DMS114 treated with DMSO at 0.1 percent for 48 hours (cell line): Measurements from ENCODE around the gene FUT8.
"Not testable (repeated sequence)": the region's sequence is repeated elsewhere in the genome, so short reads cannot be mapped to it uniquely, and the experiment has no call there.

ENCODE experiments used
- DNase-seq: peaks from one replicate; lab custom pipeline; 2025; ENCODE audit not compliant: unreplicated experiment; lab: John Stamatoyannopoulos, UW

Gene FUT8

DNA sequence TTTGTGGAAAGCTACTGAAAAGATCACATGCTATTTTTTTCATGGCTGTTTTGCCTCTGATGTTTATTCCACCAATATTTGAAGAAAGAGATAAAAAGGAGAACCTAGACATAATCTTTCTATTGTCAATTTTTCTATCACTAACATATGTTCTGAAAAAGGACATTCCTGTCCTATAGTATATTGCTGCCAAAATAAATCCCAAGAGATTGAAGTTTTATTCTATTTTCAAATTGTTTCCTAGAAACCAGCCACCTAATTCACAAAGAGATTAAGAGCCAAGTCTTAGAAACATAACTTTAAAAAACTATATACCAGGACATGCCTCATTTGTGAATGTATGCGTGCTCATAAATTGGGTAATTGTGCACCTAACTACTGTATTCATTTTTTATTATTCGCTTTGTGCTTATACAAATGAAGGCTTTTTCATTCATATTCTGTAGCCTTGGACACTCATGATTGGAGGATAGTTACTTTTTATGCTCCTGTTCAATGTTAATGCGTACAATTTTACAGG lies 200.7 kb downstream of the FUT8 start:
- no peak for DNase-seq

DNA sequence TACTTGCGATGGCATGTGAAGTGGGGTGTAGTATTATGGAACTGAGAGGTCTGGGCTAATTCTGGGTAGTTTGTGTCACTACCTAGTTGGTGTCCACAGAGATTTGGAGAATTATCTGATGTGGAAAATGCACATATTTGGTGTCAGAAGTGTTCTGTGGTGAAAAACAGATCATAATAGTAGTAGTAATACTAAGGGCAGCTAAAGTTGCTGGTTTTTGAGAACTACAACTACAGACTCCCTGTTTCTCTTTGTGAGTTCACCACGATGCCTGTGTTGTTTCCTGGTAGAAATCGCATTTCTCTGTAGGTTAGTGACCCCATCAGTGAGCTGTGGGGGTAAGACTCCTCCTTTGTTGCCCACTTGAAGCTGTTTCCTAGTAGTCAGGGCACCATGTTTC lies 206.5 kb downstream of the FUT8 start:
- DNase-seq = no peak

- no peak for DNase-seq
Observed at GRCh38 chr14:65620195-65620594, 207.7 kb downstream of the FUT8 start.

- DNase-seq = no peak
Observed at GRCh38 chr14:65622703-65623102, 210.2 kb downstream of the FUT8 start.

DNA sequence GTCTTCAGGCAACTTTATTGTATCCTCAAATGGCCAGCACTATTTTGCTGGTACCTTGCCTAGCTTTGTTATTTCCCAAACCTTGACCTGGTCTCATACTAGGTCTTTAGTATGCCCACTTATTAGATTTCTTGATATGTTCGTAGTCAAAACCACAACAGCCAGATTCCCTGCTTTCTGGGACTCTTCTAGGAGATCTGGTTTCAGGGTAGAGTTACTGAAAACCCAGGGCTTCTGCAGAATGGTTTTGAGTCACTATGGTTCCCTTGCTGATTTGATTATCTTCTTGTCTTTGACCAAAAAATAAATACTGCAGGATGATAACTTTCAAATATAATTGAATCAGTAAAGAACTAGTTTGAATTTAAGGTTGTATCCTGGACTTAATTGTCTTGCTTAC lies 211.2 kb downstream of the FUT8 start:
- DNase-seq = no peak

GRCh38 chr14:65627315-65627714 lies 214.8 kb downstream of the FUT8 start:
- DNase-seq = no peak

DNA sequence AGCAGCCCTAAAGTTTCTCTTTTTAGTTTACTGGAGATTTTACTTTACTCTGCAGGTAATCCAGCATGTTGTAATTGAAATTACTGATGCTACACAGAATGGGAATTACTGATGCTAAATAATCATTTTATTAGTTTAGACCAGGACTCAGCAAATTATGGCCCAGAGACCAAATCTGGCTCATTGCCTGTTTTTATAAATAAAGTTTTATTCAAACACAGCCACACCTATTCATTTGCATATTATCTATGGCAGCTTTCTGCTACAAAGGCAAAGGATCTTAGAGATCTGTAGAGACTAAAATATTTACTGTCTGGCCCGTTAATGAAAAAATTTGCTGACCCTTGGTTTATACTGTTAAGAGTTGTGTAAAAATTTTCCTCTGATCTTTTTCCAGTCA lies 216.1 kb downstream of the FUT8 start:
- DNase-seq = no peak

DNA sequence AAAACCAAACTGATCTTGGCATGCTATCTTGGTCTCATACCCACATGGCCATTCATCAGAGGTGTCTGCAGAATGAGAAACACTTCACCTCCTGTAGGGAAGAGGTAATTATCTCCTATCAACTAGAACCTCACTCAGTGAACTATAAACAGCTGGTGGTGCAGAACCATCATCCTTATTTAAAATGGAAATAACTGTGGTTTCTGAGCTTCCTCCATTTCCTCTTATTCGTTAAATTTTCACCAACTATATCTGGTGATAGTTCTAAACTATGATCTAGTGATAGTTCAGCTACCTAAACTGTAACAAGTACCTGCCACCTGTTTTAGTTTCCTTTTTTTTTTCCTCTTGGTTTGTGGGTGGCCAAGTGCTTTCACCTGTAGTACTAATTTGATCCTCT lies 218.5 kb downstream of the FUT8 start:
- no peak for DNase-seq

- no peak for DNase-seq
Observed at GRCh38 chr14:65632487-65632886, 220.0 kb downstream of the FUT8 start.

DNA sequence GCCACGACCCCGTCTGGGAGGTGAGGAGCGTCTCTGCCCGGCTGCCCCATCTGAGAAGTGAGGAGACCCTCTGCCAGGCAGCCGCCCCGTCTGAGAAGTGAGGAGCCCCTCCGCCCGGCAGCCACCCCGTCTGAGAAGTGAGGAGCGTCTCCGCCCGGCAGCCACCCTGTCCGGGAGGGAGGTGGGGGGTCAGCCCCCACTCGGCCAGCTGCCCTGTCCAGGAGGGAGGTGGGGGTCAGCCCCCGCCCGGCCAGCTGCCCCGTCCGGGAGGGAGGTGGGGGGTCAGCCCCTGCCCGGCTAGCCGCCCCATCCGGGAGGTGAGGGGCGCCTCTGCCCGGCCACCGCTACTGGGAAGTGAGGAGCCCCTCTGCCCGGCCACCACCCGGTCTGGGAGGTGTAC lies 221.1 kb downstream of the FUT8 start:
- not testable (repeated sequence) for DNase-seq

DNA sequence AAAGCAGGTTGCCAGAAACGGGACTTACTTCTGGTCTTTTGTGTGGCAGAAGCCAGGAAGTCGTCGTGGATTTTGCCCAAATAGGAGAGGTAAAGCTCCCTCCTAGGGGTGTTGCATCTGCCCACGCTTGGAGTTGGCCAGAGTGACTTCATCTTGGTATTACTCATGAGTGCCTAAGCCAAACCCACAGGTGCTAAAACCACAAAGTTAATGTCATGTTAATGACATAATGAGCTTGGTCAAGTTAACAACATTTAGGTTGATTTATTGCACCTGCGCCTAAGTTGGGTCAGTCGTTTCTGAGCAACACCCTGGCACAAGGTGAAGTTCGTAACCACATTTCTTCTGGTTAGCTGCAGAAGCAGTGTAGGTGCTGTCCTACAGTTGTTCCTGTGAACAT lies 225.2 kb downstream of the FUT8 start:
- DNase-seq = no peak

- DNase-seq = no peak
Observed at GRCh38 chr14:65639216-65639615, 226.7 kb downstream of the FUT8 start.

DNA sequence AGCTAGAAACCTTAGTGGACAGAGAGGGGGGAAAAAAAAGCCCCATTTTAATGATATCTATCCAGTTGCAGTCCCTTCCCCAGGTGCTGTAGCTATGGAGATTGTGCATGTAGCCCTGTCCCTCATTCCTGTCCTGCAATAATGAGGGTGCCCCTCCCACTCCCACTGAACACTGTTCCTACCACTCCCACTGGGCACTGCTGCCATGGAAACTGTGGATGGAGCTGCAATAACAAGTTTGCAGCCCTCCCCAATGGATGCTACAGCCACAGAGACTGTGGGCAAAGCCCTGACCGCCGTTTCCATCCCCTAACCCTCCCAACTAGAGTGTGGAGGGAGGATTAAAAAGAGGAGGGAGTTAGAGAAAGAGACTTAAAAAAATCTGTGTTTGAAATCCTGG lies 238.3 kb downstream of the FUT8 start:
- DNase-seq = no peak

DNA sequence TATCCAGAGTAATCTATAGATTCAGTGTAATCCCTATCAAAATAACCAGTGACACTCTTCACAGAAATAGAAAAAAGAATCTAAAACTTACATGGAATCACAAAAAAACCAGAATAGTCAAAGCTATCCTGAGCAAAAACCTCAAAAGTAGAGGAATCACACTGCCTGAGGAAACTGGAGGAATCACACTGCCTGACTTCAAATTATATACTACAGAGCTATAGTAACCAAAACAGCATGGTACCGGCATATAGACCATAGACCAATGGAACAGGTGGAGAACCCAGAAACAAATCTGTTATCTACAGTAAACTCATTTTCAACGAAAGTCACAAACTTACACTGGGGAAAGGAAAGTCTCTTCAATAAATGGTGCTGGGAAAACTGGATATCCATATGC lies 244.0 kb downstream of the FUT8 start:
- DNase-seq = no peak

GRCh38 chr14:65658202-65658601 lies 245.7 kb downstream of the FUT8 start:
- DNase-seq = no peak

DNA sequence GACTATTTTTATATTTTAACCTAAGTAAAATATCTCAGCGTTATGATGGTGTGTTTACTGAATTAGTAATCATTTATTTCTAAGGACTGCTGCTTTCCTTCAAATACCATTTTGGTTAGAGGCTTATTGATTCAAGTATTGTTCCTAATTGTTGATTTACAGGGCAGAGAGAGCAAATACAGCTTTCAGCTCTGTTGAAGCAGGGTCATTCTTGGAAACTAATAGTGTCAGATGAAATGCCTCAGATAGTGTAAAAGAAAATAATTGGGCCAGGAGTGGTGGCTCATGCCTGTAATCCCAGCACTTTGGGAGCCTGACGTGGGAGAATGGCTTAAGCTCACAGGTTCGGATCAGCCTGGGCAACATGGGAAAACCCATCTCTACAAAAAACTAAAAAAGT lies 249.3 kb downstream of the FUT8 start:
- DNase-seq = no peak

- no peak for DNase-seq
Observed at GRCh38 chr14:65664436-65664835, 251.9 kb downstream of the FUT8 start.

DNA sequence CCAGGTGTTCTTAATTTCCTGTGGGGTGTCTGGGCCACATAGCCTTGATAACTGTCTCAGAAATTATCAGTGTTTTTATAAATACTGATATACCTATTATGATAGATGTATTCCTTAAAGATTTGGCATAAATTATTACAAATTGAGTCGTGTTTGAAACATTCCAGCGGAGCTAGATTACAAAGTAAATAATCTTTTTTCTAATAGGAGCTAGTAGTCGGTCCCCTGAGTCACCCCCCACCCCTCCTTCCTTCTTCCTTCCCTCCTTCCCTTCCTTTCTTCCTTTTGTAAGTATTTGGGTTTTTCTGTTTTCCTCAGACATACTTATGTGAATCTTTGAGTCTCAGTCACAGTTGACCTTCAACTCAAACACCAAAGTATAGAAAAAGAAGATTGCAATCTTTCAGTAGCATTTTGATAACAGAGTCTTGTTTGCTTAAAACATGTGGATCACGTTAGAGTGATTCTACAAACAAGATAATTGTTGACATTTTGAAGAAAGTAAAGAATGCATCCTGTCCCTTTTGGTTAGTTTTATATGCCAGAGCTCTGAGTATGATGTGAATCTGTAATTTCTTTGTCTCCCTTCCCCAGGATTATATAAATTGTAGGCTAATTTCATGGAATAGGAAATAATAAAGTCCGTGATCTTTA lies 264.0 kb downstream of the FUT8 start:
- no peak for DNase-seq

GRCh38 chr14:65685572-65685971 lies 273.0 kb downstream of the FUT8 start:
- DNase-seq = no peak

DNA sequence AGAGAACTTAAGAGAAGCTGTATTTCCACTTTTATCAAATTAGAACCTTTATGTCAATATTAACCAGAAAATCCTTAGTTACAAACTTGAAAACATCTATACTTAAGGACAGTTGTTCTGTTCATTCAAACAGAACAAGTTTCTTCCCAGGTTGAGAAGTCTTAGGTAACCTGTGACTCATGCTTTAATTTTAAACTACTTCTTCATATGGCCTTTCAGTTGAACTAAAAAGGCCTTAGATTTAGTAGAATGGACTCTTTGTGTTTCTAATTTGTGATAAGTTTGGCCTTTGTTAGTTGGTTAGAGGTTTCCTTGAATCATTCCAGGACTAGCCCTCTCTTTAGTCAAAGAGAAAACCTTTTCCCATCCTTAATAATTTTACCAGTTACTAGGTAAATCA lies 274.2 kb downstream of the FUT8 start:
- no peak for DNase-seq

GRCh38 chr14:65689070-65689469 lies 276.5 kb downstream of the FUT8 start:
- no peak for DNase-seq

GRCh38 chr14:65692566-65692965 lies 280.0 kb downstream of the FUT8 start:
- not testable (repeated sequence) for DNase-seq

DNA sequence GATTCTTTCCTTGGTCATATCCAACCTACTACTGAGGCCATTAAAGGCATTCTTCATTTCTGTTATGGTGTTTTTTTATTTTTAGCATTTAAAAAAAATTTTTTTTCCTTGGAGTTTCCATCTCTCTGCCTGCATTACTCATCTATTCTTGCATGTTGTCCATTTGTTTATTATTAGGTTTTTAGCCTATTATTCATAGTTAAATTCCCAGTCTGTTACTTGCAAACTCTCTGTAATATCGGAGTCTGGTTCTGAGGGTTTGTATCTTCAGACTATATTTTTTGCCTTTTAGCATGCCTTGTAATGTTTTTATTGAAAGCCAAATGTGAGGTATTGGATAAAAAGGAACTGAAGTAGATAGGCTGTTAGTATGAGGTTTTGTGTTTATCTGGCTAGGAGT lies 284.3 kb downstream of the FUT8 start:
- DNase-seq = no peak
